Breast epithelium (tissue), 4 donors: ENCODE results near the gene PRIMA1. TPM values are rescaled to one million over a fixed set of nuclear protein-coding genes. Genes with fewer than 3 reads are reported as not detected.

Experiments
- DNase-seq, 2 donors: peaks; one replicate each; pipeline ENCODE4 v3.0.0-alpha.2; 2019; ENCODE audit warnings: low spot score in 2 of 2
- H3K27ac ChIP-seq, 2 donors: fragments of 200-600 bp; sonication (generic) in 1 of 2; one replicate each; pipeline ENCODE4 v1.5.1; 2016 to 2019; ENCODE audit warnings: mild to moderate bottlenecking in 1 of 2
- H3K27me3 ChIP-seq, 2 donors: fragments of 200-600 bp; sonication (generic) in 1 of 2; one replicate each; pipeline versions ENCODE4 v1.5.1 to v1.6.0; 2017 to 2019; ENCODE audit warnings: control low read depth in 1 of 2, mild to moderate bottlenecking in 1 of 2
- H3K36me3 ChIP-seq: fragments of 200-600 bp; one replicate; pipeline ENCODE4 v1.5.1; 2019
- H3K4me1 ChIP-seq, 2 donors: fragments of 200-600 bp; sonication (generic); one replicate each; pipeline ENCODE4 v1.5.1; 2016 to 2019; ENCODE audit warnings: control low read depth in 1 of 2
- H3K4me3 ChIP-seq, 3 donors: fragments of 200-600 bp; sonication (generic); 1 replicate in 2 of 3; 2 replicates in 1 of 3; pipeline ENCODE4 v1.5.1; 2016 to 2019; ENCODE audit warnings: mild to moderate bottlenecking in 3 of 3, moderate library complexity in 2 of 3
- H3K9me3 ChIP-seq, 2 donors: fragments of 200-600 bp; sonication (generic) in 1 of 2; one replicate each; pipeline ENCODE4 v1.5.1; 2016 to 2019; ENCODE audit warnings: control low read depth in 1 of 2
- CTCF ChIP-seq, 3 donors: fragments of 450-650 bp; IDR thresholded peaks; one replicate each; pipeline ENCODE4 v1.5.1; 2016 to 2017; ENCODE audit warnings: antibody characterized with exemption in 3 of 3, mild to moderate bottlenecking in 3 of 3, moderate library complexity in 3 of 3
- POLR2A ChIP-seq: fragments of 450-650 bp; IDR thresholded peaks from one replicate; pipeline ENCODE4 v1.6.1; 2016; ENCODE audit warnings: antibody characterized with exemption, mild to moderate bottlenecking, moderate library complexity
- POLR2AphosphoS5 ChIP-seq, 3 donors: sonication (generic); formaldehyde crosslinking; IDR thresholded peaks; one replicate each; pipeline ENCODE4 v1.6.1; 2017; ENCODE audit warnings: antibody characterized with exemption in 3 of 3
- intact Hi-C: fragments of 100-400 bp; cut with DNase I; formaldehyde crosslinking; loops from one replicate; pipeline ENCODE4 v1.15.1; 2023; ENCODE audit warnings: low total_unique reads
- total RNA-seq, 3 donors: library from RNA; depleted of rRNA; stranded (reverse); fragments of >200 nt; gene quantifications; one replicate each; pipeline ENCODE4 v1.1.0, GENCODE V29; 2016

Gene PRIMA1
- total RNA-seq, 3 donors from 2014 or later = 0.98 to 2.1 (median 1.3) TPM

GRCh38 chr14:93716746-93717667, 71.3 kb downstream of the PRIMA1 start:
- no peak overlapping the region for H3K27ac ChIP-seq
- TF ChIP-seq CTCF (IDR thresholded peaks at IDR 0.05) (no peak), POLR2A (no peak), POLR2AphosphoS5 (IDR thresholded peaks at IDR 0.05) (no peak)
- H3K4me3 ChIP-seq = no peak overlapping the region
- no peaks in the 10 kb centered on the region for H3K27me3 ChIP-seq
- intact Hi-C loops = no loop called here
- no peaks in the 10 kb centered on the region for H3K36me3 ChIP-seq
- DNase-seq = no peak
- H3K9me3 ChIP-seq = no peaks in the 10 kb centered on the region
- H3K4me1 ChIP-seq = no peaks in the 10 kb centered on the region

- Histone ChIP-seq H3K9me3 (no peaks in the 10 kb centered on the region), H3K4me3 (no peak overlapping the region), H3K4me1 (no peaks in the 10 kb centered on the region), H3K27me3 (no peaks in the 10 kb centered on the region), H3K36me3 (no peaks in the 10 kb centered on the region), H3K27ac (no peak overlapping the region)
- intact Hi-C loops = no loop called here
- peak in 1 of 2 donors; percentile 2 for DNase-seq
- TF ChIP-seq CTCF (IDR thresholded peaks at IDR 0.05) (no peak), POLR2A (no peak), POLR2AphosphoS5 (IDR thresholded peaks at IDR 0.05) (no peak)
These were observed 72.1 kb downstream of the PRIMA1 start for GRCh38 chr14:93716002-93716745.

GRCh38 chr14:93715279-93715927, 72.9 kb downstream of the PRIMA1 start:
- no peaks in the 10 kb centered on the region for H3K4me1 ChIP-seq
- H3K9me3 ChIP-seq = no peaks in the 10 kb centered on the region
- H3K36me3 ChIP-seq = no peaks in the 10 kb centered on the region
- intact Hi-C loops = no loop called here
- no peaks in the 10 kb centered on the region for H3K27me3 ChIP-seq
- peak in 1 of 2 donors; percentile 7 for DNase-seq
- no peak overlapping the region for H3K4me3 ChIP-seq
- no peak for TF ChIP-seq POLR2AphosphoS5 (IDR thresholded peaks at IDR 0.05)
- TF ChIP-seq CTCF (IDR thresholded peaks at IDR 0.05) = no peak
- TF ChIP-seq POLR2A = no peak
- no peak overlapping the region for H3K27ac ChIP-seq

GRCh38 chr14:93714605-93715004, 73.7 kb downstream of the PRIMA1 start:
- intact Hi-C loops = no loop called here
- no peaks in the 10 kb centered on the region for H3K36me3 ChIP-seq
- H3K4me1 ChIP-seq = no peaks in the 10 kb centered on the region
- no peak overlapping the region for H3K27ac ChIP-seq
- TF ChIP-seq POLR2A = no peak
- no peak for TF ChIP-seq CTCF (IDR thresholded peaks at IDR 0.05)
- no peak for TF ChIP-seq POLR2AphosphoS5 (IDR thresholded peaks at IDR 0.05)
- no peaks in the 10 kb centered on the region for H3K9me3 ChIP-seq
- H3K27me3 ChIP-seq = no peaks in the 10 kb centered on the region
- DNase-seq = no peak
- no peak overlapping the region for H3K4me3 ChIP-seq
